BJ (cell line): ENCODE data around the gene CHRDL1. TPM values are rescaled to one million over a fixed set of nuclear protein-coding genes. Genes with fewer than 3 reads are reported as not detected.

Experiments used
- CTCF ChIA-PET: fragments of 350-600 bp; formaldehyde crosslinking; extraction: SDS; loops from one replicate; lab custom pipeline; 2021; ENCODE audit warnings: antibody characterized with exemption, inconsistent platforms; lab: Yijun Ruan, JAX
- POLR2A ChIA-PET: fragments of 300-600 bp; sonication (Branson Sonifier 250); formaldehyde crosslinking; extraction: SDS; loops from one replicate; lab custom pipeline; 2021; ENCODE audit warnings: antibody characterized with exemption; lab: Charles Lee
- DNase-seq: peaks from one replicate; pipeline ENCODE4 v3.0.0-alpha.2; 2011; ENCODE audit warnings: low read depth
- H3K27me3 ChIP-seq: 2 replicates; pipeline ENCODE4 v1.6.0; 2011; ENCODE audit warnings: low read length; ENCODE audit not compliant: control insufficient read depth, insufficient read depth
- H3K36me3 ChIP-seq: 2 replicates; pipeline ENCODE4 v1.5.1; 2011; ENCODE audit warnings: low read length; ENCODE audit not compliant: control insufficient read depth, insufficient read depth
- H3K4me3 ChIP-seq: 2 replicates; pipeline ENCODE4 v1.5.1; 2011; ENCODE audit warnings: low read depth, mild to moderate bottlenecking, control low read depth, low read length
- CTCF ChIP-seq: IDR thresholded peaks from 2 replicates; pipeline ENCODE4 v1.5.1; 2011; ENCODE audit warnings: low read depth, mild to moderate bottlenecking, control low read depth, inconsistent platforms, low read length, moderate library complexity; ENCODE audit not compliant: insufficient read depth
- polyA plus RNA-seq: library from polyadenylated mRNA; depleted of rRNA; stranded (reverse); fragments of >200 nt; gene quantifications from 2 replicates; pipeline ENCODE4 v1.2.3, GENCODE V29; 2011

The CHRDL1 gene
- polyA plus RNA-seq, 1 experiment, result 4.3 TPM

GRCh38 chrX:110733166-110733565 lies 62.5 kb downstream of the CHRDL1 start:
- POLR2A ChIA-PET, result no interaction called here
- Histone ChIP-seq H3K27me3 (no peaks in the 10 kb centered on the region), H3K4me3 (no peak overlapping the region), H3K36me3 (no peaks in the 10 kb centered on the region)
- no peak for DNase-seq
- no peak for TF ChIP-seq CTCF
- CTCF ChIA-PET, result interaction anchor here (0.6 kb wide), 1 partner anchor 116 kb away, joined by 3 read pairs; no protein-coding TSS in a partner anchor

- no peak for DNase-seq
- ChIA-PET CTCF (no interaction called here), POLR2A (no interaction called here)
- Histone ChIP-seq H3K4me3 (no peak overlapping the region), H3K36me3 (no peaks in the 10 kb centered on the region), H3K27me3 (no peaks in the 10 kb centered on the region)
- TF ChIP-seq CTCF, result no peak
Observed at GRCh38 chrX:110732266-110732665, 63.4 kb downstream of the CHRDL1 start.

- no peak for TF ChIP-seq CTCF
- ChIA-PET POLR2A (no interaction called here), CTCF (no interaction called here)
- DNase-seq, result no peak
- Histone ChIP-seq H3K4me3 (no peak overlapping the region), H3K27me3 (no peaks in the 10 kb centered on the region), H3K36me3 (no peaks in the 10 kb centered on the region)
Observed at GRCh38 chrX:110723844-110724243, 71.8 kb downstream of the CHRDL1 start.

GRCh38 chrX:110722135-110722534 lies 73.5 kb downstream of the CHRDL1 start:
- no peaks in the 10 kb centered on the region for H3K27me3 ChIP-seq
- no peak for TF ChIP-seq CTCF
- no peak for DNase-seq
- CTCF ChIA-PET, result no interaction called here
- no peak overlapping the region for H3K4me3 ChIP-seq
- POLR2A ChIA-PET, result no interaction called here
- H3K36me3 ChIP-seq, result no peaks in the 10 kb centered on the region

- POLR2A ChIA-PET, result no interaction called here
- Histone ChIP-seq H3K4me3 (no peak overlapping the region), H3K27me3 (no peaks in the 10 kb centered on the region), H3K36me3 (no peaks in the 10 kb centered on the region)
- DNase-seq, result no peak
- CTCF ChIA-PET, result no interaction called here
- no peak for TF ChIP-seq CTCF
Observed at GRCh38 chrX:110713666-110714065, 82.0 kb downstream of the CHRDL1 start.
